HG02759 (cell line): Measurements from ENCODE around the gene CLEC19A.
"Not testable (repeated sequence)": the region's sequence is repeated elsewhere in the genome, so short reads cannot be mapped to it uniquely, and the experiment has no call there.

Experiments
- ATAC-seq: cut with Tn5 transposase; IDR thresholded peaks from one replicate; pipeline ENCODE4 v1.9.1; 2021; ENCODE audit warnings: mild to moderate bottlenecking, moderate library complexity; ENCODE audit not compliant: unreplicated experiment

The CLEC19A gene

DNA sequence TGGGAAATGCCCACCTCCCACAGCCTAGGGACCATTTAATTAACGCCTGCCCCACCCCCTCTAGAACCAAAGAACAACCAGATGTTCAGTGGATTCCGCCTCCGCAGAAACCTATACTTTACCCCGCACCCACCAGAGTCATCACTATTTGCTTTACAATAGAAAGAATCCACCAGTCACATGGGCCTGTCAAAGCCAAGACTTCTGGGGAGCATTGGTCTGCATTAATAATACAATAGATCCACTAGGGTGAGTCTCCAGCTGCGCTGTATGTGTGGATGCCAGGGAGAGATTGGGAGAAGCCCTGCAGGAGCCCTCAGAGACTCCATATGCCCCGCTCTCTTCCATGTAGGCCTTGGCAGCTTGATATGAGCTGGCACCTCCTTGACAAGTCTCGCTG lies 31.3 kb downstream of the CLEC19A start:
- ATAC-seq: no peak

GRCh38 chr16:19321186-19321585 lies 35.7 kb downstream of the CLEC19A start:
- not testable (repeated sequence) for ATAC-seq

DNA sequence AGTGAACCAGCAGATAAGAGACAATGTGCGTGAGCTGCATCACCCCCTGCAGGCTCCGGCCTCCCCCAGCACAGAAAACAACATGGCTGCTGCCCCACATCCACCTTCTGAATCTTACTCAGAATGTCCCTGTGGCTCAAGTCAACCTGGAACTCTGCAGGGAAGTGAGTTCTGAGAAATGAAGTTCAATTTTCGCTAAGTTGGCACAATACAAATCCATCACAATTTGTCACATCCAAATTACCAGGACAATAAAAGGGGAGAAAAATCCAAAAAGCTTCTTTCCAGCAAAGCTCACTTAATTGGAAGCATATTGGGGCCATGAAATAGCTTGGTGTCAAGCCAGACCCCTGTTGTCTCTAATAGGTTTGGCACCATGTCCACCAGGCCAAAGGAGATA lies 38.1 kb downstream of the CLEC19A start:
- no peak for ATAC-seq

DNA sequence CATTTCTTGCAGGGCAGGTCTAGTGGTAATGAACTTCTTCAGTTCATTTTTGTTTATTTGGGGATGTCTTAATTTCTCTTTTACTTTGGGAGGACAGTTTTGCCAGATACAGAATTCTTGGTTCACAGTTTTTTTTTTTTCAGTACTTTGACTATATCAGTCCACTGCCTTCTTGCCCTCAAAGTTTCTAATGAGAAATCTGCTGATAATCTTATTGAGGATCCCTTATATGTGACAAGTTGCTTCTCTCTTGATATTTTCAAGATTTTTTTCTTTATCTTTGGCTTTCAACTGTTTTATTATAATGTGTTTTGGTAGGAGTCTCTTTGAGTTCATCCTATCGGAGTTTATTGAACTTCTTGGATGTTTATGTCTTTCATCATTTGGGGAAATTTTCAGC lies 42.8 kb downstream of the CLEC19A start:
- no peak for ATAC-seq

- no peak for ATAC-seq
Measured at GRCh38 chr16:19329932-19330331, 44.4 kb downstream of the CLEC19A start.

DNA sequence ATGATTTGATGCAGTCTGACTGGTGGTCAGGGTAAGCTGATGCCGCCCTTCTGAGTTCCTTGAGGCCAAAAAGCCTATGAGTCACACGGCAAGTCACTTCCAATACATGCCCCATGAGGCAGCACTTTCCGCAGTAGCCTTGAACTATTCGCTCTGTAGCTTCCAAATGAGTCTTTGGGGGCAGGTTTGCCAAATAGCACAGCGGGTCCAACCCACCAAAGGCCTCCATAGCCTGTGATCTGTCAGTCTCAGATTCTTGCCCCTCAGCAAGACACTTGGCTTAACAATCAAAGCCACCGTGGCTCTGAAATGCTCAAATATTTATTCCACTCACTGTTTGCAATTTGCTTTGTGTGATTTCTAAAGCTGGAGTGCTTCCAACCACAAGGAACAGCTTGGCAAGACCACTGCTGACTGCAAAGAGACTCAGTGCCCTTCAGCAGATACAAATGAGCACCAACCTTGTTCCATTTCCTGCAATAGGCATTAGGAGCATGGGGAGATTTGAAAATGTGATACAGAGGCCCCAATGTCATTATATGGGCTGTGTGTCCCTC lies 45.4 kb downstream of the CLEC19A start:
- no peak for ATAC-seq

DNA sequence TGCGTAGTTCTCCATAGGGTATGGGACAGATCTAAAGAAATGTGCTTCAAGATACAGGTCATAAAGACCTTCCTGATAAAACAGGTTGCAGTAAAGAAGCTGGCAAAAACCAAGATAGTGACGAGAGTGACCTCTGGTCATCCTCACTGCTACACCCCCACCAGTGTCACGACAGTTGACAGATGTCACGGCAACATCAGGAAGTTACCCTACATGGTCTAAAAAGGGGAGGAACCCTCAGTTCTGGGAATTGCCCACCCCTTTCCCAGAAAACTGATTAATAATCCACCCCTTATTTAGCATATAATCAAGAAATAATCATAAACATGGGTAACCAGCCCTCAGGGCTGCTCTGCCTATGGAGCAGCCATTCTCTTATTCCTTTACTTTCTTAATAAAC lies 46.3 kb downstream of the CLEC19A start:
- no peak for ATAC-seq

DNA sequence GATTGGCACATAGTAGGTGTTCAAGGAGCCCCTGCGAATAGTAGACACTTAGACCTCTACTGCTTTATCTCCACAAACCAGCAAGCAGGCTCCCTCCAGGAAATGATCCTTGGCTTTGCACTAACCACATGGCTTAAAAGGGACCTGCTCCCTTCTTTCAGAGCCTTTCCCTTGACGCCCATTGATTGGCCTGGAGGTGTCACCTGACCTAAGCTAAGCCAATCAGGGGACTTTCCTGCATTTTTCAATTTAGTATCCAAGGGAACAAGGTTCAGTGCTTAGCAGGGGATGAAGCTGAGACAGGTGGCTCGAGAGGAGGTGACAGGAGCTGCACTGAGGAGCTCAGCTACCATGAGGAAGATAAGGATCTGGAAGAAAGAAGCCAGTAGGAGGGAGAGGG lies 52.8 kb downstream of the CLEC19A start:
- no peak for ATAC-seq

DNA sequence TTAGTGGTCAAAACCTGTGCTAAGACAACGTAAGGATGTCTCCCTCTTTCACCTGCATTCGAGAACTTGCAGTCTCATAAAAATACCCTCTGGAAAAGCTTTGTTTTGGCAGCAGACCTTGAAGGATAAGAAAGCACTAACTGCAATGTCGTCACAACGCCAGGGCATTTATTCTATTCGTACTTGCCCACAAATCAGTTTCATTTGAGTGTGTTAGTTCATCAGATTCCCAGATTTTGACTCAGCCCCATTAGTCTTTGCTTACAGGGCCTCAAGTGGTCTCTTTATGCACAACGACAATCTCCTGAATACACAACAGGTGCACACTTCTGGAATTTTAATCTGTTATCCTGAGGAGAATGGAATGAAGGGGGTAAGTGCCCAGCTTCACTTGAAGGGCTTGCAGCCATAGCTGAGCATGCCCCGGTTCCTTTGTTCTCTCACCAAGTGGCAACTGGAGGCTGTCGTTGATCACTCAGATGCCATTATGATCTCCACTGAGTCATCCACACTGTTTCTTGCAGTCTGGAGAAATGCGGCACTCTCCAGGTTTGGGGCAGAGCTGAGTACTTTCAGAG lies 58.8 kb downstream of the CLEC19A start:
- ATAC-seq: no peak

DNA sequence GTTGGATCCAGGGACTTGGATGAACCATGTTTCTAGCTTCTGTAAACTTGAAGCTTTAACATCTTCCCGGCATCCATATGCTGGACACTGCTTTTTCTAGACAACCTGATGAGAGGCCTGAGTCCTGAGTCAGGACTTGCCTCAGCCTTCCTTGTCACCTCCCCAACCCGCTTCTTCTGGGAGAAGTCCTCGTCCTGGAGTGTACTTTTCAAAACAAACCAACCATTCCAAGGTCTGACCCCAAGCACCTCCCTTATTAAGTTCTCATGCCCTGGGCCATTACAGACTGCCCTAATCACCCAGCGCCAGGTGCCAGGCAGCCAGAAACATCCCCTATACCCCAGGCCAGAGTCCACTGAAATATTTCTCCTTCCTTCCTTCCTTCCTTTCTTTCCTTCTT lies 59.4 kb downstream of the CLEC19A start:
- no peak for ATAC-seq

GRCh38 chr16:19346335-19346922 lies 60.9 kb downstream of the CLEC19A start:
- no peak for ATAC-seq

- ATAC-seq: no peak
Measured at GRCh38 chr16:19348125-19348524, 62.6 kb downstream of the CLEC19A start.

- no peak for ATAC-seq
Measured at GRCh38 chr16:19348578-19349315, 63.2 kb downstream of the CLEC19A start.

- no peak for ATAC-seq
Measured at GRCh38 chr16:19354371-19354770, 68.8 kb downstream of the CLEC19A start.

DNA sequence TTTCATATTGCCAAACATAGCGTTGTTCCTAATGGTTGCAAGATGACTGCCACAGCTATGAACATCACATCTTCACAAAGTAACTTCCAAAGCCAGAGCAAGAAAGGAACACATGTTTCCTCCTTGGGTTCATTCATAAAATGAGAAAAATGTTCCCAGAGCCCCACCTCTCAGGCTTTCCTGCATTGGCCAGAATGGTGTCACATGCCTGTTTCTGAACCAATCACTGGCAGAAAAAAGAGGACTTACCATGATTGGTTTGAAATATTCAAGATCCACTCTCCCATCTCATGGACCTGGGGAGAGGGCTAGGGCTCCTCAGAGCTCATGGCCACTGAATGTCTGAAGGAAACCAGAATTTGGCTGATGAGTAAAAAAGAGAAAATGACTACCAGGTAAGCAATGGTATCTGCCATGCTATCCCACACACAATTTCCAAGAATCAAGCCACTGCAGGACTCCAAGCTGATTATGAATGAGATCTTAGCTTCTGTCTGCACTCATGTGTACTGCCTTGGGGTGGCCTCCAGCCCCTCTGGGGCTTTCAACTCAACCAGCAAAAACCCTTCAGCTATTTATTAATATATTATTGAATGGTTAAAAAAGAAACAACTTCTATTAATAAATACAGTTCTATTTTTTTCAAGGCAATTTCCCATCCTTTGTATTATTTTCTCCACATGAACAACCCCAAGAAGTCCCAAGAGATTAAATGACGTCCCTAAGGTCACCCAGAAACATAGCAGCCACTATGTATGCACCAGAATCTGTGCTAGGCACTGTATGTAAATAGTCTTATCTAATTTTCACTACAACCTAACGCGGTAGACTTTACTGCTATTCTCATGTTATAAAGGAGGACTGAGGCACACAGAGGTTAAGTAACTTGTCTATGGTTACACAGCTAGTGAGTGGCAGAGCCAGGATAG lies 70.8 kb downstream of the CLEC19A start:
- no peak for ATAC-seq

DNA sequence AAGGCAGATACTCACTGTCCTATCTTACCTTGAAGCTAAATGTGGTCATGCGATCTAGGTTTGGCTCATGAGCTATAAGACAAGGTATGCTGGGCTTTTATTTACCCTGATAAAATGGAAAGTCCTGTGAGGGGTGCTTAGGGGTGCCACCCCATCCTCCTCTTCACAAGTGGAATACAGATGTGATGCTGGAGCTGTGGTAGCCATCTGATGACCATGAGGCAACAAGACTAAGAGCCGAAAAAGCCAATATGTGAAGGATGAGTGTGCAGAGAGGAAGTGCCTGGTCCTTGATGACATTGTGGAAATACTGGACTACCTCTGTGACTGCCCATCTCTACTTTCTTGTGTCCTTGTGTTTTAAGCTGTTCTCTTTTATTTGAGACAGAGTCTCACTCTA lies 74.0 kb downstream of the CLEC19A start:
- ATAC-seq: no peak
